Astrocyte of the spinal cord (primary cell): ENCODE results near the gene MAPKAP1.

ENCODE experiments used
- DNase-seq: peaks from one replicate; pipeline ENCODE4 v3.0.0; 2011; ENCODE audit warnings: low read depth, low spot score
- H3K4me3 ChIP-seq: 2 replicates; pipeline ENCODE4 v1.5.1; 2011; ENCODE audit warnings: low read depth, mild to moderate bottlenecking, low read length, moderate library complexity
- CTCF ChIP-seq: IDR thresholded peaks from 2 replicates; pipeline ENCODE4 v1.5.1; 2012; ENCODE audit warnings: low read depth, mild to moderate bottlenecking, low read length, inconsistent platforms
- in situ Hi-C: cut with HindIII; loops from 2 replicates; pipeline ENCODE4 v1.10.0; 2017; ENCODE audit warnings: low sequenced_read_pairs

Gene MAPKAP1

GRCh38 chr9:125706651-125707471, at the start of gene MAPKAP1:
Gene MAPKAP1 (minus strand): TSS chr9:125707208. CDS start chr9:125672574, 34,634 bp downstream.
- DNase-seq = peak; percentile 96
- TF ChIP-seq CTCF = no peak
- peak within 1 kb of the TSS; percentile 82 for H3K4me3 ChIP-seq
- in situ Hi-C loops = no loop called here

GRCh38 chr9:125756518-125756917, 49.5 kb upstream of the MAPKAP1 start:
- in situ Hi-C loops = no loop called here
- DNase-seq = no peak
- no peak overlapping the region for H3K4me3 ChIP-seq
- no peak for TF ChIP-seq CTCF

- in situ Hi-C loops = no loop called here
- no peak overlapping the region for H3K4me3 ChIP-seq
- no peak for TF ChIP-seq CTCF
- DNase-seq = no peak
These were observed 48.3 kb upstream of the MAPKAP1 start for GRCh38 chr9:125755340-125755739.

GRCh38 chr9:125754096-125754495, 47.1 kb upstream of the MAPKAP1 start:
- DNase-seq = no peak
- in situ Hi-C loops = no loop called here
- H3K4me3 ChIP-seq = no peak overlapping the region
- no peak for TF ChIP-seq CTCF

- TF ChIP-seq CTCF = no peak
- in situ Hi-C loops = no loop called here
- no peak overlapping the region for H3K4me3 ChIP-seq
- DNase-seq = peak; percentile 21
These were observed 45.1 kb upstream of the MAPKAP1 start for GRCh38 chr9:125752070-125752628.

GRCh38 chr9:125750627-125751011, 43.6 kb upstream of the MAPKAP1 start:
- in situ Hi-C loops = no loop called here
- TF ChIP-seq CTCF = no peak
- H3K4me3 ChIP-seq = peak overlapping the region; percentile 33
- no peak for DNase-seq
